Endothelial cell of umbilical vein (primary cell): Measurements from ENCODE around the gene L2HGDH. TPM values are rescaled to one million over a fixed set of nuclear protein-coding genes. Genes with fewer than 3 reads are reported as not detected.

Source experiments
- BruUV-seq: library from RNA; stranded (reverse); fragments of 400-500 nt; replicated peaks from 2 replicates; lab custom pipeline; 2021; lab: Mats Ljungman, UMichigan
- CTCF ChIA-PET: fragments of 300-600, 350-600 bp; sonication (Branson Sonifier 250); formaldehyde crosslinking; loops from one replicate; lab custom pipeline; 2021; ENCODE audit warnings: antibody characterized with exemption, inconsistent platforms; lab: Charles Lee
- POLR2A ChIA-PET: fragments of 300-600, 350-600 bp; sonication (Branson Sonifier 250); formaldehyde crosslinking; loops from one replicate; lab custom pipeline; 2021; ENCODE audit warnings: antibody characterized with exemption, inconsistent platforms; lab: Charles Lee
- DNase-seq: peaks from one replicate; pipeline ENCODE4 v3.0.0-alpha.2; 2011; ENCODE audit warnings: low read depth, low spot score
- FAIRE-seq: peaks from 2 replicates; lab custom pipeline; 2011; peaks lifted over from hg19 to GRCh38; lab: Jason Lieb, UNC
- H2AFZ ChIP-seq: 2 replicates; pipeline ENCODE4 v1.6.0; 2012; ENCODE audit warnings: low read depth, low read length, control low read depth, inconsistent platforms
- H3K27ac ChIP-seq: 2 replicates; pipeline ENCODE4 v1.5.1; 2011; ENCODE audit warnings: low read depth, mild to moderate bottlenecking, control low read depth, low read length, moderate library complexity; ENCODE audit not compliant: insufficient read depth
- H3K27me3 ChIP-seq, 2 experiments: 2 replicates each; pipeline versions ENCODE4 v1.6.0 to v1.6.1; 2011; ENCODE audit warnings: low read length in 2 of 2, mixed read lengths in 1 of 2; ENCODE audit not compliant: control insufficient read depth in 2 of 2, insufficient read depth in 2 of 2
- H3K36me3 ChIP-seq, 2 experiments: 2 replicates in 1 of 2; 3 replicates in 1 of 2; pipeline ENCODE4 v1.5.1; 2011; ENCODE audit warnings: low read length in 2 of 2, mild to moderate bottlenecking in 1 of 2, moderate library complexity in 1 of 2; ENCODE audit not compliant: control insufficient read depth in 2 of 2, insufficient read depth in 2 of 2; ENCODE audit errors: extremely low read depth in 1 of 2
- H3K4me1 ChIP-seq: 3 replicates; pipeline ENCODE4 v1.5.1; 2011; ENCODE audit warnings: mild to moderate bottlenecking, low read length; ENCODE audit not compliant: control insufficient read depth, insufficient read depth; ENCODE audit errors: extremely low read depth
- H3K4me2 ChIP-seq: 2 replicates; pipeline ENCODE4 v1.6.1; 2011; ENCODE audit warnings: low read length, control low read depth, mixed read lengths; ENCODE audit not compliant: insufficient read depth
- H3K4me3 ChIP-seq, 3 experiments: fragments of 200-600 bp in 1 of 3; sonication (generic), shearing (Covaris generic) in 1 of 3; replicated peaks in 1 of 3; 2 replicates each; pipeline ENCODE4 v1.5.1; 2011 to 2016; ENCODE audit warnings: control low read depth in 3 of 3, low read length in 3 of 3, mild to moderate bottlenecking in 2 of 3, inconsistent platforms in 1 of 3, low read depth in 1 of 3, moderate library complexity in 1 of 3; ENCODE audit not compliant: insufficient read depth in 1 of 3
- H3K79me2 ChIP-seq: 2 replicates; pipeline ENCODE4 v1.6.0; 2012; ENCODE audit warnings: low read length, inconsistent platforms; ENCODE audit not compliant: control insufficient read depth, insufficient read depth
- H3K9ac ChIP-seq: replicated peaks from 2 replicates; pipeline ENCODE3; 2011; ENCODE audit warnings: low read length, control low read depth; ENCODE audit not compliant: insufficient read depth; ENCODE audit errors: extremely low read depth
- H3K9me1 ChIP-seq: replicated peaks from 3 replicates; pipeline ENCODE4 v1.6.0; 2011; ENCODE audit warnings: mild to moderate bottlenecking, low read length; ENCODE audit not compliant: control insufficient read depth, insufficient read depth; ENCODE audit errors: extremely low read depth
- H3K9me3 ChIP-seq: replicated peaks from 2 replicates; pipeline ENCODE4 v1.5.1; 2012; ENCODE audit warnings: low read length, inconsistent platforms; ENCODE audit not compliant: control insufficient read depth, insufficient read depth
- H4K20me1 ChIP-seq: replicated peaks from 2 replicates; pipeline ENCODE3; 2011; ENCODE audit warnings: mild to moderate bottlenecking, low read length; ENCODE audit not compliant: control insufficient read depth, insufficient read depth; ENCODE audit errors: extremely low read depth
- EZH2 ChIP-seq: IDR thresholded peaks from 2 replicates; pipeline ENCODE4 v1.6.1; 2012; ENCODE audit warnings: borderline replicate concordance, low read depth, mild to moderate bottlenecking, moderate library complexity, low read length, inconsistent platforms; ENCODE audit not compliant: severe bottlenecking
- FOS ChIP-seq: IDR thresholded peaks from 2 replicates; pipeline ENCODE4 v1.6.1; 2011; ENCODE audit warnings: mild to moderate bottlenecking, low read length, moderate library complexity, borderline replicate concordance; ENCODE audit not compliant: insufficient read depth
- GATA2 ChIP-seq: IDR thresholded peaks from 2 replicates; pipeline ENCODE4 v1.7.0; 2011; ENCODE audit warnings: low read depth, mild to moderate bottlenecking, moderate library complexity, mixed read lengths, low read length; ENCODE audit not compliant: insufficient read length, insufficient read depth
- JUN ChIP-seq: IDR thresholded peaks from 2 replicates; pipeline ENCODE4 v1.6.1; 2011; ENCODE audit warnings: borderline replicate concordance, low read depth; ENCODE audit not compliant: insufficient read length, insufficient read depth
- MYC ChIP-seq: IDR thresholded peaks from one replicate; pipeline ENCODE4 v1.6.1; 2011; ENCODE audit warnings: mild to moderate bottlenecking, low read depth, low read length
- POLR2A ChIP-seq: IDR thresholded peaks from 2 replicates; pipeline ENCODE4 v1.6.1; 2012; ENCODE audit warnings: low read depth, mild to moderate bottlenecking, control low read depth, low read length
- POLR2AphosphoS5 ChIP-seq: IDR thresholded peaks from 2 replicates; pipeline ENCODE4 v1.6.1; 2012; ENCODE audit warnings: low read depth, mild to moderate bottlenecking, control low read depth, low read length, moderate library complexity; ENCODE audit not compliant: insufficient read depth
- dilution Hi-C: fragments of 300-500 bp; cut with MboI; formaldehyde crosslinking; loops from one replicate; pipeline ENCODE4 v1.15.0; 2019; ENCODE audit warnings: low sequenced_read_pairs; ENCODE audit not compliant: extremely low pct_ligation_motif_present
- intact Hi-C: fragments of 100-400 bp; cut with micrococcal nuclease; formaldehyde crosslinking; loops from one replicate; pipeline ENCODE4 v1.10.0; 2022
- polyA plus RNA-seq, 4 experiments: library from polyadenylated mRNA; depleted of rRNA in 3 of 4; stranded (reverse) in 3 of 4; unstranded in 1 of 4; fragments of >200 nt; gene quantifications; 2 replicates each; pipeline versions ENCODE4 v1.2.1 to v1.2.3, GENCODE V29; 2011 to 2012; ENCODE audit warnings: missing spikeins in 1 of 4
- total RNA-seq: library from RNA; stranded (reverse); gene quantifications from 2 replicates; pipeline ENCODE4 v1.2.3, GENCODE V29; 2021
- TF ChIP-seq, protein P1 (sequence below), 2 donors: IDR thresholded peaks; 1 replicate in 1 of 2; 2 replicates in 1 of 2; pipeline ENCODE4 v1.5.1; 2011; ENCODE audit warnings: low read length in 2 of 2, mild to moderate bottlenecking in 2 of 2, moderate library complexity in 2 of 2, control low read depth in 1 of 2, inconsistent platforms in 1 of 2, low read depth in 1 of 2; ENCODE audit not compliant: insufficient read depth in 1 of 2; ENCODE audit errors: extremely low read depth in 1 of 2

The L2HGDH gene
- total and polyA plus RNA-seq, 2 donors (not counting 3 experiments of a cell fraction or from before 2014, with no cell fraction given), result 2.5 to 5.3 TPM

- CTCF ChIA-PET, result interaction anchor here (0.9 to 1.1 kb wide), 2 partner anchors 10 to 11 kb away, joined by 3 read pairs; no protein-coding TSS in a partner anchor
- no peaks in the 10 kb centered on the region for H3K79me2 ChIP-seq
- no peak overlapping the region for H3K4me2 ChIP-seq
- TF ChIP-seq JUN (no peak), MYC (no peak), GATA2 (no peak), FOS (no peak), POLR2A (no peak), POLR2AphosphoS5 (no peak), EZH2 (no peak)
- TF ChIP-seq, protein P1, sequence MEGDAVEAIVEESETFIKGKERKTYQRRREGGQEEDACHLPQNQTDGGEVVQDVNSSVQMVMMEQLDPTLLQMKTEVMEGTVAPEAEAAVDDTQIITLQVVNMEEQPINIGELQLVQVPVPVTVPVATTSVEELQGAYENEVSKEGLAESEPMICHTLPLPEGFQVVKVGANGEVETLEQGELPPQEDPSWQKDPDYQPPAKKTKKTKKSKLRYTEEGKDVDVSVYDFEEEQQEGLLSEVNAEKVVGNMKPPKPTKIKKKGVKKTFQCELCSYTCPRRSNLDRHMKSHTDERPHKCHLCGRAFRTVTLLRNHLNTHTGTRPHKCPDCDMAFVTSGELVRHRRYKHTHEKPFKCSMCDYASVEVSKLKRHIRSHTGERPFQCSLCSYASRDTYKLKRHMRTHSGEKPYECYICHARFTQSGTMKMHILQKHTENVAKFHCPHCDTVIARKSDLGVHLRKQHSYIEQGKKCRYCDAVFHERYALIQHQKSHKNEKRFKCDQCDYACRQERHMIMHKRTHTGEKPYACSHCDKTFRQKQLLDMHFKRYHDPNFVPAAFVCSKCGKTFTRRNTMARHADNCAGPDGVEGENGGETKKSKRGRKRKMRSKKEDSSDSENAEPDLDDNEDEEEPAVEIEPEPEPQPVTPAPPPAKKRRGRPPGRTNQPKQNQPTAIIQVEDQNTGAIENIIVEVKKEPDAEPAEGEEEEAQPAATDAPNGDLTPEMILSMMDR (IDR thresholded peaks at IDR 0.05; ENCODE audit: extremely low read depth in 1 of 2, insufficient read depth in 1 of 2, low read depth in 1 of 2, low read length in 2 of 2), result no peak
- H3K36me3 ChIP-seq, result no peaks in the 10 kb centered on the region
- POLR2A ChIA-PET, result no interaction called here
- no peak for FAIRE-seq
- no peaks in the 10 kb centered on the region for H3K27me3 ChIP-seq
- BruUV-seq, result no TSS peak
- no peak overlapping the region for H3K9ac ChIP-seq
- no peaks in the 10 kb centered on the region for H3K9me1 ChIP-seq
- H3K4me3 ChIP-seq, result no peak overlapping the region
- H3K4me1 ChIP-seq, result peaks cover 9% of the 10 kb centered on the region
- H4K20me1 ChIP-seq, result no peaks in the 10 kb centered on the region
- intact Hi-C loops, result no loop called here
- no peak for DNase-seq
- H3K27ac ChIP-seq, result no peak overlapping the region
- dilution Hi-C loops, result no loop called here
- no peaks in the 10 kb centered on the region for H3K9me3 ChIP-seq
- H2AFZ ChIP-seq, result no peak overlapping the region
Measured at GRCh38 chr14:50355692-50356091, 43.7 kb upstream of the L2HGDH start.
